Measurements from ENCODE around the gene LRBA.
"Not testable (repeated sequence)": the region's sequence is repeated elsewhere in the genome, so short reads cannot be mapped to it uniquely, and the experiment has no call there.

Gene LRBA

GRCh38 chr4:150574678-150575077, 440.4 kb downstream of the LRBA start:
- H3K4me1 ChIP-seq (ENCODE audit: control insufficient read depth in 1 of 2, insufficient read depth in 2 of 2, low read length in 2 of 2) = no peaks in the 10 kb centered on the region
- H3K27ac ChIP-seq (ENCODE audit: low read depth, low read length) = no peak overlapping the region
- H3K9me3 ChIP-seq (ENCODE audit: control insufficient read depth in 1 of 2, low read length in 2 of 2) = no peaks in the 10 kb centered on the region
- no peaks in the 10 kb centered on the region for H3K27me3 ChIP-seq (ENCODE audit: control insufficient read depth in 1 of 2, insufficient read depth in 2 of 2, low read length in 2 of 2)
- no peak overlapping the region for H3K9ac ChIP-seq (ENCODE audit: low read depth in 1 of 2, low read length in 2 of 2)
- no peak overlapping the region for H3K4me3 ChIP-seq (ENCODE audit: low read depth in 1 of 2, low read length in 2 of 2)
- peaks cover 0 to 4% of the 10 kb centered on the region in 2 donors for H3K36me3 ChIP-seq (ENCODE audit: control insufficient read depth in 1 of 2, insufficient read depth in 2 of 2, low read length in 2 of 2)

GRCh38 chr4:150573534-150573933, 441.6 kb downstream of the LRBA start:
- H3K36me3 ChIP-seq (ENCODE audit: control insufficient read depth in 1 of 2, insufficient read depth in 2 of 2, low read length in 2 of 2) = peaks cover 0 to 4% of the 10 kb centered on the region in 2 donors
- H3K9ac ChIP-seq (ENCODE audit: low read depth in 1 of 2, low read length in 2 of 2) = no peak overlapping the region
- H3K27ac ChIP-seq (ENCODE audit: low read depth, low read length) = no peak overlapping the region
- no peaks in the 10 kb centered on the region for H3K9me3 ChIP-seq (ENCODE audit: control insufficient read depth in 1 of 2, low read length in 2 of 2)
- H3K4me3 ChIP-seq (ENCODE audit: low read depth in 1 of 2, low read length in 2 of 2) = no peak overlapping the region
- H3K4me1 ChIP-seq (ENCODE audit: control insufficient read depth in 1 of 2, insufficient read depth in 2 of 2, low read length in 2 of 2) = no peaks in the 10 kb centered on the region
- H3K27me3 ChIP-seq (ENCODE audit: control insufficient read depth in 1 of 2, insufficient read depth in 2 of 2, low read length in 2 of 2) = no peaks in the 10 kb centered on the region

DNA sequence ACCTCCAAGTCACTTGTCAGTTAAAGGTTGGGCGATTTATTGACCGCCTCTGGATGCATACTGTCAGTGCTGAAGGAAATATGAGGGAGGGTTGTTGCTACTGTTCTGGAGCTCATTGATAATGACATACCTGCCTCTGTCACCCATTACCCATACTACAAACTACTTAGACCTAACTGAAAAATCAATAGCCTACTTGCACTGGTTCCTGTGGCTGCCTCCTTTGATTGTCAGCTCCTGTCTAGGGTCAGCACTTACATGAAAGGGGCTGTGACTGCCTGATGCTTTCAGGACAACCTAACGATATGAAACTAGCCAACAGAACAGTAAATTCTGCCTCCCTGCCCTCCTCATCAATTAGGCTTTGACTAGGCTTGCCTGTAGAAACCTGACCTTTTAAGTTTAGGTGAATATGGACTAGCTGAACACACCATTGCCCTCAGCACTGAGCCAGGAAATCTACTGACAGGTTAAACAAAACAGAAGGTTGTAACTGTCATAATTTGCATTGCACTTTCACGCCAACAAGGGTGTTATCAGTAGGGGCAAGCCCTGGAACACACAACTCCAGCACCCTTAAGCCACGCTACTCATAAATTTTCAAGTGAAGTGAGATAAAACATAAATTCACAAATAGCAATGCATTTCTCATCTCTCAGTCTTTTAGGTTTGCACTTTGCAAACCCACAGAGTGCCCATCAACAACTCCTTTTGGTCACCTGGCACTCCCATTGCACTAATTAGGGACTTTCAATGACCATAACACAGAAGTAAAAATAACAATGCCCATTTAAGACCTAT, 442.2 kb downstream of the LRBA start:
- Histone ChIP-seq H3K4me1 (ENCODE audit: control insufficient read depth in 1 of 2, insufficient read depth in 2 of 2, low read length in 2 of 2) (no peaks in the 10 kb centered on the region), H3K27me3 (ENCODE audit: control insufficient read depth in 1 of 2, insufficient read depth in 2 of 2, low read length in 2 of 2) (no peaks in the 10 kb centered on the region), H3K27ac (ENCODE audit: low read depth, low read length) (no peak overlapping the region), H3K36me3 (ENCODE audit: control insufficient read depth in 1 of 2, insufficient read depth in 2 of 2, low read length in 2 of 2) (peaks cover 0 to 4% of the 10 kb centered on the region in 2 donors), H3K9ac (ENCODE audit: low read depth in 1 of 2, low read length in 2 of 2) (no peak overlapping the region), H3K9me3 (ENCODE audit: control insufficient read depth in 1 of 2, low read length in 2 of 2) (no peaks in the 10 kb centered on the region), H3K4me3 (ENCODE audit: low read depth in 1 of 2, low read length in 2 of 2) (no peak overlapping the region)

GRCh38 chr4:150570862-150571261, 444.2 kb downstream of the LRBA start:
- no peak overlapping the region for H3K9ac ChIP-seq (ENCODE audit: low read depth in 1 of 2, low read length in 2 of 2)
- H3K4me3 ChIP-seq (ENCODE audit: low read depth in 1 of 2, low read length in 2 of 2) = no peak overlapping the region
- H3K9me3 ChIP-seq (ENCODE audit: control insufficient read depth in 1 of 2, low read length in 2 of 2) = no peaks in the 10 kb centered on the region
- H3K36me3 ChIP-seq (ENCODE audit: control insufficient read depth in 1 of 2, insufficient read depth in 2 of 2, low read length in 2 of 2) = peaks cover 0 to 4% of the 10 kb centered on the region in 2 donors
- H3K27me3 ChIP-seq (ENCODE audit: control insufficient read depth in 1 of 2, insufficient read depth in 2 of 2, low read length in 2 of 2) = no peaks in the 10 kb centered on the region
- no peaks in the 10 kb centered on the region for H3K4me1 ChIP-seq (ENCODE audit: control insufficient read depth in 1 of 2, insufficient read depth in 2 of 2, low read length in 2 of 2)
- no peak overlapping the region for H3K27ac ChIP-seq (ENCODE audit: low read depth, low read length)

GRCh38 chr4:150569998-150570535, 445.0 kb downstream of the LRBA start:
- Histone ChIP-seq H3K27me3 (ENCODE audit: control insufficient read depth in 1 of 2, insufficient read depth in 2 of 2, low read length in 2 of 2) (no peaks in the 10 kb centered on the region), H3K4me3 (ENCODE audit: low read depth in 1 of 2, low read length in 2 of 2) (no peak overlapping the region), H3K9me3 (ENCODE audit: control insufficient read depth in 1 of 2, low read length in 2 of 2) (peaks cover 0 to 1% of the 10 kb centered on the region in 2 donors), H3K27ac (ENCODE audit: low read depth, low read length) (no peak overlapping the region), H3K9ac (ENCODE audit: low read depth in 1 of 2, low read length in 2 of 2) (no peak overlapping the region), H3K4me1 (ENCODE audit: control insufficient read depth in 1 of 2, insufficient read depth in 2 of 2, low read length in 2 of 2) (no peaks in the 10 kb centered on the region), H3K36me3 (ENCODE audit: control insufficient read depth in 1 of 2, insufficient read depth in 2 of 2, low read length in 2 of 2) (peaks cover 2 to 4% of the 10 kb centered on the region in 2 donors)

GRCh38 chr4:150569384-150569987, 445.6 kb downstream of the LRBA start:
- Histone ChIP-seq H3K4me3 (ENCODE audit: low read depth in 1 of 2, low read length in 2 of 2) (no peak overlapping the region), H3K4me1 (ENCODE audit: control insufficient read depth in 1 of 2, insufficient read depth in 2 of 2, low read length in 2 of 2) (no peaks in the 10 kb centered on the region), H3K9ac (ENCODE audit: low read depth in 1 of 2, low read length in 2 of 2) (no peak overlapping the region), H3K27me3 (ENCODE audit: control insufficient read depth in 1 of 2, insufficient read depth in 2 of 2, low read length in 2 of 2) (no peaks in the 10 kb centered on the region), H3K36me3 (ENCODE audit: control insufficient read depth in 1 of 2, insufficient read depth in 2 of 2, low read length in 2 of 2) (peaks cover 4 to 6% of the 10 kb centered on the region in 2 donors), H3K27ac (ENCODE audit: low read depth, low read length) (no peak overlapping the region), H3K9me3 (ENCODE audit: control insufficient read depth in 1 of 2, low read length in 2 of 2) (peaks cover 0 to 6% of the 10 kb centered on the region in 2 donors)

GRCh38 chr4:150567070-150567469, 448.0 kb downstream of the LRBA start:
- no peak overlapping the region for H3K9ac ChIP-seq (ENCODE audit: low read depth in 1 of 2, low read length in 2 of 2)

GRCh38 chr4:150564967-150565366, 450.1 kb downstream of the LRBA start:
- H3K9ac ChIP-seq (ENCODE audit: low read depth in 1 of 2, low read length in 2 of 2); H3K27ac ChIP-seq (ENCODE audit: low read depth, low read length); H3K36me3 ChIP-seq (ENCODE audit: control insufficient read depth in 1 of 2, insufficient read depth in 2 of 2, low read length in 2 of 2); H3K4me3 ChIP-seq (ENCODE audit: low read depth in 1 of 2, low read length in 2 of 2); H3K27me3 ChIP-seq (ENCODE audit: control insufficient read depth in 1 of 2, insufficient read depth in 2 of 2, low read length in 2 of 2); H3K9me3 ChIP-seq (ENCODE audit: control insufficient read depth in 1 of 2, low read length in 2 of 2); H3K4me1 ChIP-seq (ENCODE audit: control insufficient read depth in 1 of 2, insufficient read depth in 2 of 2, low read length in 2 of 2): not testable (repeated sequence)

More at GRCh38 chr4:150567070-150567469, 448.0 kb downstream of the LRBA start:
- H3K36me3 ChIP-seq (ENCODE audit: control insufficient read depth in 1 of 2, insufficient read depth in 2 of 2, low read length in 2 of 2) = peaks cover 4 to 6% of the 10 kb centered on the region in 2 donors
- no peaks in the 10 kb centered on the region for H3K4me1 ChIP-seq (ENCODE audit: control insufficient read depth in 1 of 2, insufficient read depth in 2 of 2, low read length in 2 of 2)
- H3K4me3 ChIP-seq (ENCODE audit: low read depth in 1 of 2, low read length in 2 of 2) = no peak overlapping the region
- no peaks in the 10 kb centered on the region for H3K27me3 ChIP-seq (ENCODE audit: control insufficient read depth in 1 of 2, insufficient read depth in 2 of 2, low read length in 2 of 2)
- no peak overlapping the region for H3K27ac ChIP-seq (ENCODE audit: low read depth, low read length)
- H3K9me3 ChIP-seq (ENCODE audit: control insufficient read depth in 1 of 2, low read length in 2 of 2) = peaks cover 0 to 6% of the 10 kb centered on the region in 2 donors

GRCh38 chr4:150562751-150563150, 452.3 kb downstream of the LRBA start:
- H3K9ac ChIP-seq (ENCODE audit: low read depth in 1 of 2, low read length in 2 of 2) = no peak overlapping the region
- H3K27me3 ChIP-seq (ENCODE audit: control insufficient read depth in 1 of 2, insufficient read depth in 2 of 2, low read length in 2 of 2) = no peaks in the 10 kb centered on the region
- no peak overlapping the region for H3K27ac ChIP-seq (ENCODE audit: low read depth, low read length)
- no peaks in the 10 kb centered on the region for H3K4me1 ChIP-seq (ENCODE audit: control insufficient read depth in 1 of 2, insufficient read depth in 2 of 2, low read length in 2 of 2)
- H3K4me3 ChIP-seq (ENCODE audit: low read depth in 1 of 2, low read length in 2 of 2) = no peak overlapping the region
- peaks cover 0 to 6% of the 10 kb centered on the region in 2 donors for H3K9me3 ChIP-seq (ENCODE audit: control insufficient read depth in 1 of 2, low read length in 2 of 2)
- H3K36me3 ChIP-seq (ENCODE audit: control insufficient read depth in 1 of 2, insufficient read depth in 2 of 2, low read length in 2 of 2) = peaks cover 5 to 6% of the 10 kb centered on the region in 2 donors

DNA sequence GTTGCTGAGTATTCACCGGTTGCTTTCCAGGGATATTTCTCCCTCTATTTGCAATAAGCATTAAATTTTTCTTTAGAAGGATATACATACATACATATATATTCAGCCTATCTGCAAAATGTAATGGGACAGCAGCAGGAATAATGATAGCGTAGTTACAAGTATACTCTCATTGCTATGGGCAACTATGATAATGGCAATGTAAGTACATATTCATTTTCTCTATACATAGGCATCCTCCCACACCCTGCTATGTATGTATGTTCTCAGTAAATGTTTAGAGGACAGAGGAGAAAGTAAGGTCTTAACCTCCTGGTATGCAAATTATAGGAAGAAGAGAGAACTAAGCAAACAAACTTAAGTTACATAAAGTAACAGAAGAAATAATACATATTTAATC, 452.8 kb downstream of the LRBA start:
- no peak overlapping the region for H3K4me3 ChIP-seq (ENCODE audit: low read depth in 1 of 2, low read length in 2 of 2)
- no peak overlapping the region for H3K27ac ChIP-seq (ENCODE audit: low read depth, low read length)
- no peaks in the 10 kb centered on the region for H3K4me1 ChIP-seq (ENCODE audit: control insufficient read depth in 1 of 2, insufficient read depth in 2 of 2, low read length in 2 of 2)
- no peaks in the 10 kb centered on the region for H3K27me3 ChIP-seq (ENCODE audit: control insufficient read depth in 1 of 2, insufficient read depth in 2 of 2, low read length in 2 of 2)
- H3K9me3 ChIP-seq (ENCODE audit: control insufficient read depth in 1 of 2, low read length in 2 of 2) = peaks cover 0 to 6% of the 10 kb centered on the region in 2 donors
- H3K9ac ChIP-seq (ENCODE audit: low read depth in 1 of 2, low read length in 2 of 2) = no peak overlapping the region
- H3K36me3 ChIP-seq (ENCODE audit: control insufficient read depth in 1 of 2, insufficient read depth in 2 of 2, low read length in 2 of 2) = peaks cover 5 to 6% of the 10 kb centered on the region in 2 donors

All from duodenal mucosa (tissue), 2 donors.